ENCODE measurements around the gene ZNF773. TPM values are rescaled to one million over a fixed set of nuclear protein-coding genes. Genes with fewer than 3 reads are reported as not detected.
"Not testable (repeated sequence)": the region's sequence is repeated elsewhere in the genome, so short reads cannot be mapped to it uniquely, and the experiment has no call there.

ZNF773 gene
- total and polyA plus RNA-seq, 2 donors (not counting 3 experiments of a cell fraction or from before 2014, with no cell fraction given) = 4.0 to 5.5 TPM

GRCh38 chr19:57518021-57518420 lies 18.3 kb downstream of the ZNF773 start:
- H3K27ac ChIP-seq (ENCODE audit: insufficient read depth, low read depth, low read length); H3K4me2 ChIP-seq (ENCODE audit: insufficient read depth, low read length); POLR2A ChIA-PET; H3K9me1 ChIP-seq (replicated peaks; ENCODE audit: control insufficient read depth, extremely low read depth, insufficient read depth, low read length); dilution Hi-C loops (cut with MboI; ENCODE audit: extremely low pct_ligation_motif_present, low sequenced_read_pairs); H3K4me1 ChIP-seq (ENCODE audit: control insufficient read depth, extremely low read depth, insufficient read depth, low read length); DNase-seq (ENCODE audit: low read depth, low spot score); H2AFZ ChIP-seq (ENCODE audit: low read depth, low read length); H3K27me3 ChIP-seq (ENCODE audit: control insufficient read depth in 2 of 2, insufficient read depth in 2 of 2, low read length in 2 of 2); BruUV-seq (replicated peaks); H3K79me2 ChIP-seq (ENCODE audit: control insufficient read depth, insufficient read depth, low read length); FAIRE-seq; H3K9ac ChIP-seq (replicated peaks; ENCODE audit: extremely low read depth, insufficient read depth, low read length); H3K36me3 ChIP-seq (ENCODE audit: control insufficient read depth in 2 of 2, extremely low read depth in 1 of 2, insufficient read depth in 2 of 2, low read length in 2 of 2); H3K4me3 ChIP-seq (replicated peaks in 1 of 3; ENCODE audit: insufficient read depth in 1 of 3, low read depth in 1 of 3, low read length in 3 of 3); H4K20me1 ChIP-seq (replicated peaks; ENCODE audit: control insufficient read depth, extremely low read depth, insufficient read depth, low read length); H3K9me3 ChIP-seq (replicated peaks; ENCODE audit: control insufficient read depth, insufficient read depth, low read length); intact Hi-C loops (cut with micrococcal nuclease); CTCF ChIA-PET: not testable (repeated sequence)

- H3K4me2 ChIP-seq (ENCODE audit: insufficient read depth, low read length) = peak within 1 kb of the TSS; percentile 37
- peaks cover 0 to 3% of the 10 kb centered on the region in 2 experiments for H3K36me3 ChIP-seq (ENCODE audit: control insufficient read depth in 2 of 2, extremely low read depth in 1 of 2, insufficient read depth in 2 of 2, low read length in 2 of 2)
- H4K20me1 ChIP-seq (replicated peaks; ENCODE audit: control insufficient read depth, extremely low read depth, insufficient read depth, low read length) = no peaks in the 10 kb centered on the region
- H3K4me3 ChIP-seq (replicated peaks in 1 of 3; ENCODE audit: insufficient read depth in 1 of 3, low read depth in 1 of 3, low read length in 3 of 3) = peak within 1 kb of the TSS; percentile 47 to 69 (median 63)
- H3K9me1 ChIP-seq (replicated peaks; ENCODE audit: control insufficient read depth, extremely low read depth, insufficient read depth, low read length) = no peaks in the 10 kb centered on the region
- dilution Hi-C loops (cut with MboI; ENCODE audit: extremely low pct_ligation_motif_present, low sequenced_read_pairs) = no loop called here
- peak; percentile 86 for DNase-seq (ENCODE audit: low read depth, low spot score)
- ChIA-PET POLR2A (interaction anchor here (1.3 kb wide), 1 partner anchor 28 kb away, joined by 4 read pairs; the partner anchor contains the start of gene ZNF773), CTCF (no interaction called here)
- intact Hi-C loops (cut with micrococcal nuclease) = loop anchor here (2.0 to 5.0 kb wide), 2 partner anchors 29 to 50 kb away; partner anchors contain the start of genes ZNF416 and ZNF773
- BruUV-seq (replicated peaks) = TSS peak; percentile 69
- peak within 1 kb of the TSS; percentile 7 for H3K27ac ChIP-seq (ENCODE audit: insufficient read depth, low read depth, low read length)
- H3K79me2 ChIP-seq (ENCODE audit: control insufficient read depth, insufficient read depth, low read length) = no peaks in the 10 kb centered on the region
- no peak for TF ChIP-seq MAX (IDR thresholded peaks at IDR 0.05; ENCODE audit: insufficient read depth, insufficient read length)
- no peak for TF ChIP-seq FOS (IDR thresholded peaks at IDR 0.05; ENCODE audit: borderline replicate concordance, insufficient read depth, low read length)
- TF ChIP-seq POLR2AphosphoS5 (IDR thresholded peaks at IDR 0.05; ENCODE audit: insufficient read depth, low read depth, low read length) = no peak
- TF ChIP-seq GATA2 (IDR thresholded peaks at IDR 0.05; ENCODE audit: insufficient read depth, insufficient read length, low read depth, low read length) = no peak
- TF ChIP-seq EZH2 (IDR thresholded peaks at IDR 0.05; ENCODE audit: borderline replicate concordance, low read depth, low read length, severe bottlenecking) = no peak
- TF ChIP-seq MYC (IDR thresholded peaks at IDR 0.05; ENCODE audit: low read depth, low read length) = no peak
- no peak for TF ChIP-seq JUN (IDR thresholded peaks at IDR 0.05; ENCODE audit: borderline replicate concordance, insufficient read depth, insufficient read length, low read depth)
- no peak for TF ChIP-seq POLR2A (IDR thresholded peaks at IDR 0.05; ENCODE audit: low read depth, low read length)
- no peak for TF ChIP-seq CTCF (IDR thresholded peaks at IDR 0.05; ENCODE audit: extremely low read depth in 1 of 2, insufficient read depth in 1 of 2, low read depth in 1 of 2, low read length in 2 of 2)
- no peaks in the 10 kb centered on the region for H3K9me3 ChIP-seq (replicated peaks; ENCODE audit: control insufficient read depth, insufficient read depth, low read length)
- peak within 1 kb of the TSS; percentile 41 for H3K9ac ChIP-seq (replicated peaks; ENCODE audit: extremely low read depth, insufficient read depth, low read length)
- no peaks in the 10 kb centered on the region for H3K27me3 ChIP-seq (ENCODE audit: control insufficient read depth in 2 of 2, insufficient read depth in 2 of 2, low read length in 2 of 2)
- H2AFZ ChIP-seq (ENCODE audit: low read depth, low read length) = peak within 1 kb of the TSS; percentile 92
- peaks cover 3% of the 10 kb centered on the region for H3K4me1 ChIP-seq (ENCODE audit: control insufficient read depth, extremely low read depth, insufficient read depth, low read length)
- peak; percentile 93 for FAIRE-seq
These were observed 27.6 kb downstream of the ZNF773 start, which contains the start of gene ZNF549 for GRCh38 chr19:57527136-57527881. TSS of gene ZNF549 (plus strand) at chr19:57527356. CDS start at chr19:57527574, 218 bp downstream.

Measured in endothelial cell of umbilical vein (primary cell).